NCI-H2171 (cell line): ENCODE results near the gene RNF121.
A peak's percentile ranks its signal among the peaks of the same experiment; 100 is the strongest.
"Not testable (repeated sequence)": the region's sequence is repeated elsewhere in the genome, so short reads cannot be mapped to it uniquely, and the experiment has no call there.

Experiments
- DNase-seq: peaks from one replicate; lab custom pipeline; 2025; lab: John Stamatoyannopoulos, UW

The RNF121 gene

GRCh38 chr11:71928737-71929443 is at the start of gene RNF121:
RNF121 (plus strand) TSS chr11:71929046; CDS start chr11:71929062, 16 bp downstream.
- peak; percentile 97 for DNase-seq

DNA sequence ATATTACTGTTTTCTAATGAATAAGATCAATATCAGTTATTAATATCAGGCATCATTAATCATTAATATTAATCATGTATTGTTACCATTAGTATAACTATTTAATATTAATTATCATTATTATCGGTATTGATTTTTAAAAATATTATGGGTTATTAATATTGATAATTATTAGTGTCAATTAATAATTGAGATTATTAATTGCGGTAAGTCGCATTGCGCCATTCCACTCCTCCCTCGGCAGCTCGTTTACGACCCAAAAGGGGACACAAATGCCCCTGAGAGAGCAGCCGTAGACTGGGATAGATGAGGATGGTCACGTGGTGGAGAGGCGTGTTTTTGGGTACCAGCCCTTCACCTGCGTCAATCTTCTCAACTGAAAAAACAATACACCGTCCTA is 43.0 kb upstream of the RNF121 start:
- DNase-seq, result not testable (repeated sequence)

- not testable (repeated sequence) for DNase-seq
Observed at GRCh38 chr11:71888335-71889010, 40.4 kb upstream of the RNF121 start.

GRCh38 chr11:71889181-71889872 is 39.5 kb upstream of the RNF121 start:
- not testable (repeated sequence) for DNase-seq

- no peak for DNase-seq
Observed at GRCh38 chr11:71895961-71896360, 32.9 kb upstream of the RNF121 start.

DNA sequence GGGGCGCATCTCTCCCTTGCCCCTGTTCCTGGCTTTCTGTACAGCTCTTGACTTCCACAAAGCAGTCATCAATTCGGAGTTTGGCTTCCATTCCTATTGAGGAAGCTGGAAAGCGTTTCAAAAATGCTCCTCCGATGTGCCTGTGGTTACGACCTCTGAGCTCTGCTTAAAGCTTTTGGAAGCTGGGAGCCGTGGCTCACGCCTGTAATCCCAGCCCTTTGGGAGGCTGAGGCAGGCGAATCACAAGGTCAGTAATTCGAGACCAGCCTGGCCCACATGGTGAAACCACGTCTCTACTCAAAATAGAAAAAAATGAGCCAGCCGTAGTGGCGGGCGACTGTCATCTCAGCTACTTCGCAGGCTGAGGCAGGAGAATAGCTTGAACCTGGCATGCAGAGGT is 27.7 kb upstream of the RNF121 start:
- DNase-seq, result not testable (repeated sequence)

DNA sequence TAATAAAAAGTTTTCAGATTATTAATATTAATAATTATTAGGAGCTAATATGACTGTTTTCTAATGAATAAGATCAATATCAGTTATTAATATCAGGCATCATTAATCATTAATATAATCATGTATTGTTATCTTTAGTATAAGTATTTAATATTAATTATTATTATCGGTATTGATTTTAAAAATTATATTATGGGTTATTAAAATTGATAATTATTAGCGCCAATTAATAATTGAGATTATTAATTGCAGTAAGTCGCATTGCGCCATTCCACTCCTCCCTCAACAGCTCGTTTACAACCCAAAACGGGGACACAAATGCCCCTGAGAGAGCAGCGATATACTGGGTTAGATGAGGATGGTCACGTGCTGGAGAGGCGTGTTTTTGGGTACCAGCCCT is 20.6 kb upstream of the RNF121 start:
- no peak for DNase-seq

- not testable (repeated sequence) for DNase-seq
Observed at GRCh38 chr11:71910775-71911174, 18.1 kb upstream of the RNF121 start.

- not testable (repeated sequence) for DNase-seq
Observed at GRCh38 chr11:71911321-71911985, 17.4 kb upstream of the RNF121 start.

- not testable (repeated sequence) for DNase-seq
Observed at GRCh38 chr11:71911986-71912340, 16.9 kb upstream of the RNF121 start.

GRCh38 chr11:71913756-71914526 is 14.9 kb upstream of the RNF121 start:
- no peak for DNase-seq

DNA sequence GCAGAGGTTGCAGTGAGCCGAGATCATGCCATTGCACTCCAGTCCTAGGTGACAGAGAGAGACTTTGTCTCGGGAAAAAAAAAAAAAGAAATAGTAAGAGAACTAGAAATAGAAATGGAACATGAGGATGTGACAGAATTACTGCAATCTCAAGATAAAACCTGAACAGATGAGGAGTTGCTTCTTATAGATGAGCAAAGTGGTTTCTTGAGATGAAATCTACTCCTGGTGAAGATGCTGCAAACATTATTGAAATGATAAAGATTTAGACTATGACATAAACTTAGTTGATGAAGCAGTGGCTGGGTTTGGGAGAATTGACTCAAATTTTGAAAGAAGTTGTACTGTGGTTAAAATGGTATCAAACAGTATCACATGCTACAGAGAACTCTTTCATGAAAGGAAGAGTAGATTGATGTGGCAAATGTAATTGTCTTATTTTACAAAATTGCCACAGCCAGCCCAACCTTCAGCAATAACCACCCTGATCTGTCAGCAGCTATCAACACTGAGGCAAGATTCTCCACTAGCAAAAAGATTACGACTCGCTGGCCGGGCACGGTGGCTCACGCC is 14.1 kb upstream of the RNF121 start:
- DNase-seq, result no peak

GRCh38 chr11:71917646-71918140 is 11.2 kb upstream of the RNF121 start:
- DNase-seq, result no peak

DNA sequence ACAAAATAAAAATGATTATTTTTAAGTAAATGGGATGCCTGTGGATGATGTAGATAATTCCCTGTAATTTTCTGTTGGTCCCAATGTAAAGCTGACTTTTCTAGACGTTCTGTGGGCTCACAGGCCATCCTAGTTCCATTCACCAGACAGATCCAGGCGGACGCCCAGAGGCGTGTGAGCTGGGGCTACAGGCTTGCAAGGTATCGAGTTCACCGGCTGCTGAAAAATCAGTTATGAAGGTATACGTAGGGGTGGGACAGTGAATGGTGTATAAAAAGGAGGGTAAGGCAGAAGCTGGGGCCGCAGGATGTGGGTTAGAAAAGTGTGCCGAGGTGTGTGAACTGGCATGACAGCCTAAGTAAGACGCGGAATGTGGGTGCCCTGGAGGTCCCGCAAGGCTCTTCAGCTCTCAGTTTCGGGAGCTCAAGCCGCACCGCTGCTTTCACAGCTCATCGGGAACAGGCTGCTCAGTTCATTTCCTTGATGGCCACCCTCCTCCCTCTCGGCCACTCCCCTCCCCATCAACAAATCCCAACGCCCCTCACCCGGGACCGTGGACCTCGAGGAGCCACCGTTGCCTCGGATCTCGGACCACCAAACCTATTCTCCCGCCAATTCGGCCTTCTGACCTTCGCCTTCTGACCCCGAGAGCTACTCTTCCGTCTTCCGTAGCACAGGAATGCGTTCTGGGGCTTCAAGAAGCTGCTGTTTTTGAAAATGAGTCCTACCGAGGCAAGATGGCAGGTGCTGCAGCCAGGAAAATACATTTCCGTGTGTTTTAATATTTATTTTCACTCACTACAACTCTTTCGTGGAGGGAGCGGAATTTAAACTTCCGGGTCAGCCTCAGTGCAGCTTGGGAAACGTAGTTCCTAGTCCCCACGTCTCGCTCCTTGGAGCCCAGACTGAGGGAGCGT is 768 bp upstream of the RNF121 start, which contains the start of gene XNDC1N:
TSS of gene XNDC1N (minus strand) at position 775 of the 917 bp plus-strand sequence. CDS start 5,241 bp downstream, outside the sequence.
- DNase-seq, result peak; percentile 88

DNA sequence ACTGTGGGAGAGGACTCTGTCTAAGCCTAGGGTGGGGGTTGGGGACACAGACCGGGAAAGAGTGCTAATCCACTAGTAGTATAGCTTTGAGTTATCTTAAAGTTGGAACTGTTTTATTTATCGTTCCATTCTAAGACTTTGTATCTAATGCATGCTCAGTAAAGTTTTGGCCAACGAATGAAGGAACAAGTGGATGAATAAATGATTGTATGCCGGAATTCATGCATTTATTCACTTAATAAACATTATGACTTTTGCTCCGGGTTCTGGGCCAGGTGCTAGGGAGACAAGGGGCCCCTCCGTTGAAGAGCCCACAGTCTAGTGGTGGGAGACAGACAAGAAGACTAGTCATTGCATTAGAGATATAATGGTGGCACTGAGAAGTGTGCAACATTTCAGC is 645 bp downstream of the RNF121 start:
- no peak for DNase-seq

GRCh38 chr11:71930556-71931244 is 1.9 kb downstream of the RNF121 start:
- DNase-seq, result no peak

DNA sequence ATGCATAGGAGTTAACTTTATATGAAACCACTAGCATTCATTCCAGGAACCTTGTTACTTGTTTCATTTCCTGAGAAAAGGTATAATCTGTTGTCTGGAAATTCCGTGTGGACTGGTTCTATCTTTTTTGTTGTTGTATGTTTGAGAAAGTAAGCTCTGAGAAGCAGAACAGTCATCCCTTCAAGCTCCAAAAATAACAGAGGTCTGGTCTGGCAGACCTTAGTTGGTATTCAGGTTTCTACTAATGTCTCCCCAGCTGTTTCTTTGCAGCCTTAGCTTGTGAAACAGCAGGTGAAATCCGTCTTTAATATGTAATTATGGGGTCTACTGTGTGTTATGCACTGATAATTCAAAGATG is 2.4 kb downstream of the RNF121 start:
- DNase-seq, result no peak

- no peak for DNase-seq
Observed at GRCh38 chr11:71933141-71933933, 4.5 kb downstream of the RNF121 start.

- no peak for DNase-seq
Observed at GRCh38 chr11:71934213-71934612, 5.4 kb downstream of the RNF121 start.
